Prostate gland (tissue), 2 donors: ENCODE measurements around the gene KRTAP3-2. TPM values are rescaled to one million over a fixed set of nuclear protein-coding genes. Genes with fewer than 3 reads are reported as not detected.
A peak's percentile ranks its signal among the peaks of the same experiment; 100 is the strongest.

Experiments
- DNase-seq: peaks from one replicate; pipeline ENCODE4 v3.0.0-alpha.2; 2019; ENCODE audit warnings: low spot score
- H3K27ac ChIP-seq, 2 donors: fragments of 200-600 bp; sonication (generic); 2 replicates each; pipeline ENCODE4 v1.5.1; 2017 to 2019
- H3K27me3 ChIP-seq: fragments of 200-600 bp; sonication (generic); replicated peaks from 2 replicates; pipeline ENCODE4 v1.5.1; 2019; ENCODE audit not compliant: insufficient read depth
- H3K36me3 ChIP-seq, 2 donors: fragments of 200-600 bp; sonication (generic); 1 replicate in 1 of 2; 2 replicates in 1 of 2; pipeline versions ENCODE4 v1.5.1 to v1.8.1; 2017 to 2019
- H3K4me1 ChIP-seq: fragments of 200-600 bp; sonication (generic); replicated peaks from 2 replicates; pipeline ENCODE4 v1.5.1; 2019
- H3K4me3 ChIP-seq, 2 donors: fragments of 200-600 bp; sonication (generic); 2 replicates each; pipeline ENCODE4 v1.5.1; 2017 to 2019
- H3K9me3 ChIP-seq: fragments of 200-600 bp; sonication (generic); 2 replicates; pipeline ENCODE4 v1.5.1; 2017
- CTCF ChIP-seq, 4 experiments: fragments of 200-600 bp in 2 of 4; fragments of 450-650 bp in 2 of 4; sonication (generic) in 2 of 4; IDR thresholded peaks; 1 replicate in 3 of 4; 2 replicates in 1 of 4; pipeline ENCODE4 v1.5.1; 2016 to 2019; ENCODE audit warnings: antibody characterized with exemption in 4 of 4, mild to moderate bottlenecking in 2 of 4, moderate library complexity in 2 of 4
- POLR2A ChIP-seq: fragments of 450-650 bp; IDR thresholded peaks from one replicate; pipeline ENCODE4 v1.6.1; 2016; ENCODE audit warnings: antibody characterized with exemption, mild to moderate bottlenecking
- POLR2AphosphoS5 ChIP-seq: sonication (generic); formaldehyde crosslinking; IDR thresholded peaks from one replicate; pipeline ENCODE4 v1.6.1; 2017; ENCODE audit warnings: antibody characterized with exemption
- WGBS: methylation state at CpG from one replicate; pipeline ENCODE4 v1.1.5; 2018; 5-methylcytosine and 5-hydroxymethylcytosine counted together
- intact Hi-C: fragments of 100-400 bp; cut with DNase I; formaldehyde crosslinking; loops from one replicate; pipeline ENCODE4 v1.14.2; 2022
- total RNA-seq, 2 donors: library from RNA; depleted of rRNA; stranded (reverse); fragments of >200 nt; gene quantifications; one replicate each; pipeline ENCODE4 v1.1.0, GENCODE V29; 2016

The KRTAP3-2 gene
- total RNA-seq, 2 donors from 2014 or later, result not detected

- no peak for TF ChIP-seq CTCF (IDR thresholded peaks at IDR 0.05)
- no peak for TF ChIP-seq POLR2AphosphoS5
- intact Hi-C loops, result no loop called here
- Histone ChIP-seq H3K27me3 (no peaks in the 10 kb centered on the region), H3K36me3 (no peaks in the 10 kb centered on the region), H3K4me3 (no peak overlapping the region), H3K9me3 (no peaks in the 10 kb centered on the region), H3K27ac (no peak overlapping the region), H3K4me1 (no peaks in the 10 kb centered on the region)
- DNase-seq, result no peak
- WGBS, result 79% methylated on average over 10 of the region's 10 CpGs
These were observed 39.6 kb downstream of the KRTAP3-2 start for GRCh38 chr17:40960144-40960543.

GRCh38 chr17:40958086-40958953 lies 41.4 kb downstream of the KRTAP3-2 start:
- Histone ChIP-seq H3K36me3 (no peaks in the 10 kb centered on the region), H3K9me3 (no peaks in the 10 kb centered on the region), H3K4me3 (no peak overlapping the region), H3K27me3 (no peaks in the 10 kb centered on the region), H3K27ac (peak overlapping the region; percentile 30 to 42), H3K4me1 (no peaks in the 10 kb centered on the region)
- TF ChIP-seq CTCF (IDR thresholded peaks at IDR 0.05), result no peak
- TF ChIP-seq POLR2AphosphoS5, result peak; percentile 90
- WGBS, result 64% methylated on average over 12 of the region's 12 CpGs
- peak; percentile 77 for DNase-seq
- intact Hi-C loops, result no loop called here

DNA sequence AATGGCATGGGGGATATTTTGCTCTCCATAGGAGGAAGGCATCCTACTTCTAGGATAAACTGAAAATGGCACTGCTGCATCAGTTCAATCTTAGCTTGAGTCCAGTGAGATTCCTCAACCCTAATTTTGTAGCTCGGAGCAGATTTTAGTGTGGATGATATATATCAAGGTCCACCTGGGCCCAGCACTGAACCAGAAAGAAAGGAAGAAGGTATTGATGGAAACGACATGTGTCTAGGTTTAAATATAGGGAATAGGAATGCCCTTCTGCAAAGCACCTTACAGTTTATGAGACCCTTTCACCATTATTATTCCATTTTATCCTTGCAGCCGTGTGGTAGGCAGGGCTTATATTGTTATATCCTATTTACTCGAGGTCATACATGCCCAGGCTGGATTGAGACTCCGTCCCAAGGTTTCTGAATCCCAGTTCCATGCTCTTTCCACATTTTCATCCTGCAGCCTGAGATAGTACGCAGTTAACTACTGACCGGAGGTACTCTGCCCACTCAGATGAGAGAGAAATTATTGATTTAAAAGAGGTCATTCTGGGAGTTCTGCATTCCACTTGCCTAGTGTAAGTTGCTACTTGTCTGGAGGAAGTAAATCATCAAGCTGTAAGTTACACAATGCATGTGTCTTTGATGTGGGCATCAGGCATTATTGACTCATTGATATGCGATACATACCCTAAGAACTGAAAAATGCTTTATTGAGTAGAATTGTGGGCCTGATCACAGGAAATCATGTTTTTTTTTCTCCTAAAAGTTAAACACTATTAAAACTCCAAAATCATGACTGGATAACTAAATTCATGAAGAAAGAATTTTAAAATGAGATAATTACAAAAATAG lies 43.1 kb downstream of the KRTAP3-2 start:
- Histone ChIP-seq H3K4me3 (no peak overlapping the region), H3K27me3 (no peaks in the 10 kb centered on the region), H3K36me3 (no peaks in the 10 kb centered on the region), H3K27ac (peak overlapping the region in 1 of 2 donors; percentile 42), H3K4me1 (no peaks in the 10 kb centered on the region), H3K9me3 (no peaks in the 10 kb centered on the region)
- TF ChIP-seq POLR2AphosphoS5 (peak; percentile 57), CTCF (IDR thresholded peaks at IDR 0.05) (no peak), POLR2A (no peak)
- no peak for DNase-seq
- intact Hi-C loops, result no loop called here
- 41% methylated on average over 8 of the region's 8 CpGs for WGBS

GRCh38 chr17:40953881-40954280 lies 45.8 kb downstream of the KRTAP3-2 start:
- no peaks in the 10 kb centered on the region for H3K9me3 ChIP-seq
- H3K27ac ChIP-seq, result no peak overlapping the region
- H3K27me3 ChIP-seq, result no peaks in the 10 kb centered on the region
- intact Hi-C loops, result no loop called here
- DNase-seq, result peak; percentile 10
- 43% methylated on average over 2 of the region's 2 CpGs for WGBS
- H3K4me1 ChIP-seq, result no peaks in the 10 kb centered on the region
- no peak overlapping the region for H3K4me3 ChIP-seq
- no peak for TF ChIP-seq CTCF (IDR thresholded peaks at IDR 0.05)
- no peak for TF ChIP-seq POLR2AphosphoS5
- TF ChIP-seq POLR2A, result no peak
- H3K36me3 ChIP-seq, result no peaks in the 10 kb centered on the region
